Measurements from ENCODE around the gene EML6.

DNA sequence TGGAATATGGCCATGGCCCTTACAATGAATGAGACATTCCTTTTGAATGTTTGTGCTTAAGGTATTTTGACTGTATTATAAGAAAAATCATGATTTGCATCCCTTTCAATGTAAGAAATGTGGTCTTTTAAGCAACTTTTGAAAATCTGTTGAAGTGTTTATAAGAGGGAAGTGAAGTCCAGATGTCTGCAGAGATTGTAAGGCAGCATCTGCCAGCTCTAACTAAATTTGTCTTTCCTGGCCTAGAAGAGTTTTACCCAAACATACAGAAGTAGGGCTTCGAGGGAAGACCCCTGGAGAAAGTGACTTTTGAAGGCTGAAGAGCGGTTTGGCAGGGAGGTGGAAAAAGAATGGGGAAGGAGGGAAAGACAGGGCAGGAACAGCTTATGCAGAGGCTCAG, 12.2 kb downstream of the EML6 start:
- TF ChIP-seq, protein P1, sequence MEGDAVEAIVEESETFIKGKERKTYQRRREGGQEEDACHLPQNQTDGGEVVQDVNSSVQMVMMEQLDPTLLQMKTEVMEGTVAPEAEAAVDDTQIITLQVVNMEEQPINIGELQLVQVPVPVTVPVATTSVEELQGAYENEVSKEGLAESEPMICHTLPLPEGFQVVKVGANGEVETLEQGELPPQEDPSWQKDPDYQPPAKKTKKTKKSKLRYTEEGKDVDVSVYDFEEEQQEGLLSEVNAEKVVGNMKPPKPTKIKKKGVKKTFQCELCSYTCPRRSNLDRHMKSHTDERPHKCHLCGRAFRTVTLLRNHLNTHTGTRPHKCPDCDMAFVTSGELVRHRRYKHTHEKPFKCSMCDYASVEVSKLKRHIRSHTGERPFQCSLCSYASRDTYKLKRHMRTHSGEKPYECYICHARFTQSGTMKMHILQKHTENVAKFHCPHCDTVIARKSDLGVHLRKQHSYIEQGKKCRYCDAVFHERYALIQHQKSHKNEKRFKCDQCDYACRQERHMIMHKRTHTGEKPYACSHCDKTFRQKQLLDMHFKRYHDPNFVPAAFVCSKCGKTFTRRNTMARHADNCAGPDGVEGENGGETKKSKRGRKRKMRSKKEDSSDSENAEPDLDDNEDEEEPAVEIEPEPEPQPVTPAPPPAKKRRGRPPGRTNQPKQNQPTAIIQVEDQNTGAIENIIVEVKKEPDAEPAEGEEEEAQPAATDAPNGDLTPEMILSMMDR (optimal IDR thresholded peaks at IDR 0.05 in 1 of 3, IDR thresholded peaks at IDR 0.05 in 1 of 3, conservative IDR thresholded peaks at IDR 0.05 in 1 of 3; ENCODE audit: extremely low read depth in 1 of 3, insufficient read depth in 2 of 3, low read length in 3 of 3) = no peak
- TF ChIP-seq EZH2 (IDR thresholded peaks at IDR 0.05; ENCODE audit: low read length) = no peak

All from keratinocyte (primary cell).